ENCODE results near the gene APBA2. TPM values are rescaled to one million over a fixed set of nuclear protein-coding genes. Genes with fewer than 3 reads are reported as not detected.

The APBA2 gene
- total RNA-seq, 1 experiment from 2014 or later = 11.2 TPM

GRCh38 chr15:29021857-29022256 lies 136.1 kb downstream of the APBA2 start:
- no peak overlapping the region for H3K27ac Mint-ChIP-seq
- H3K27me3 Mint-ChIP-seq (ENCODE audit: low read depth) = no peaks in the 10 kb centered on the region
- ChIA-PET CTCF (interaction anchor here (2.1 kb wide), 2 partner anchors 69 to 80 kb away, joined by 5 to 9 read pairs; no protein-coding TSS in a partner anchor), POLR2A (no interaction called here)
- ATAC-seq = no peak
- no peaks in the 10 kb centered on the region for H3K9me3 Mint-ChIP-seq
- no peak for DNase-seq (ENCODE audit: low spot score)
- H3K4me3 Mint-ChIP-seq = no peak overlapping the region
- H3K4me1 Mint-ChIP-seq = peaks cover 22% of the 10 kb centered on the region
- no peaks in the 10 kb centered on the region for H3K36me3 Mint-ChIP-seq
- TF ChIP-seq TEAD1 (CRISPR knock-in tag; IDR thresholded peaks at IDR 0.05) (no peak), FOXJ3 (CRISPR knock-in tag; IDR thresholded peaks at IDR 0.05; ENCODE audit: borderline replicate concordance) (no peak), ZNF425 (CRISPR knock-in tag; conservative IDR thresholded peaks at IDR 0.05) (no peak), OVOL2 (CRISPR knock-in tag; IDR thresholded peaks at IDR 0.05; ENCODE audit: borderline replicate concordance) (no peak), ATF6 (CRISPR knock-in tag; IDR thresholded peaks at IDR 0.05) (no peak), ZNF416 (CRISPR knock-in tag; IDR thresholded peaks at IDR 0.05) (no peak), MXD4 (CRISPR knock-in tag; IDR thresholded peaks at IDR 0.05; ENCODE audit: borderline replicate concordance) (no peak), NR2C2 (CRISPR knock-in tag; IDR thresholded peaks at IDR 0.05) (no peak), MLX (CRISPR knock-in tag; IDR thresholded peaks at IDR 0.05) (no peak), ZNF396 (CRISPR knock-in tag; IDR thresholded peaks at IDR 0.05; ENCODE audit: borderline replicate concordance) (no peak), ZNF317 (CRISPR knock-in tag; IDR thresholded peaks at IDR 0.05; ENCODE audit: borderline replicate concordance, low read depth) (no peak), ESRRA (CRISPR knock-in tag; IDR thresholded peaks at IDR 0.05; ENCODE audit: borderline replicate concordance) (no peak), TP53 (CRISPR knock-in tag; IDR thresholded peaks at IDR 0.05) (no peak), ZNF281 (CRISPR knock-in tag; IDR thresholded peaks at IDR 0.05) (no peak), NR1H2 (CRISPR knock-in tag; IDR thresholded peaks at IDR 0.05) (no peak), FOXP4 (CRISPR knock-in tag; IDR thresholded peaks at IDR 0.05) (no peak), USF1 (CRISPR knock-in tag; IDR thresholded peaks at IDR 0.05) (no peak), ZNF263 (CRISPR knock-in tag; IDR thresholded peaks at IDR 0.05; ENCODE audit: low read depth) (no peak), SMAD4 (CRISPR knock-in tag; IDR thresholded peaks at IDR 0.05) (no peak)
